OCI-LY1 (cell line): ENCODE data around the gene SLC45A1.

Experiments
- EZH2 ChIP-seq: fragments of 200-600 bp; sonication (generic), shearing (Covaris generic); IDR thresholded peaks from 2 replicates; pipeline ENCODE4 v1.8.0; 2017; ENCODE audit warnings: borderline replicate concordance, mixed run types, mild to moderate bottlenecking, antibody characterized with exemption, low read length, moderate library complexity, mixed read lengths
- TF ChIP-seq, protein P1 (sequence below): fragments of 200-600 bp; sonication (generic), shearing (Covaris generic); IDR thresholded peaks from 2 replicates; pipeline ENCODE4 v1.5.1; 2017; ENCODE audit warnings: mild to moderate bottlenecking, antibody characterized with exemption, low read length, moderate library complexity, mixed read lengths

- TF ChIP-seq, protein P1, sequence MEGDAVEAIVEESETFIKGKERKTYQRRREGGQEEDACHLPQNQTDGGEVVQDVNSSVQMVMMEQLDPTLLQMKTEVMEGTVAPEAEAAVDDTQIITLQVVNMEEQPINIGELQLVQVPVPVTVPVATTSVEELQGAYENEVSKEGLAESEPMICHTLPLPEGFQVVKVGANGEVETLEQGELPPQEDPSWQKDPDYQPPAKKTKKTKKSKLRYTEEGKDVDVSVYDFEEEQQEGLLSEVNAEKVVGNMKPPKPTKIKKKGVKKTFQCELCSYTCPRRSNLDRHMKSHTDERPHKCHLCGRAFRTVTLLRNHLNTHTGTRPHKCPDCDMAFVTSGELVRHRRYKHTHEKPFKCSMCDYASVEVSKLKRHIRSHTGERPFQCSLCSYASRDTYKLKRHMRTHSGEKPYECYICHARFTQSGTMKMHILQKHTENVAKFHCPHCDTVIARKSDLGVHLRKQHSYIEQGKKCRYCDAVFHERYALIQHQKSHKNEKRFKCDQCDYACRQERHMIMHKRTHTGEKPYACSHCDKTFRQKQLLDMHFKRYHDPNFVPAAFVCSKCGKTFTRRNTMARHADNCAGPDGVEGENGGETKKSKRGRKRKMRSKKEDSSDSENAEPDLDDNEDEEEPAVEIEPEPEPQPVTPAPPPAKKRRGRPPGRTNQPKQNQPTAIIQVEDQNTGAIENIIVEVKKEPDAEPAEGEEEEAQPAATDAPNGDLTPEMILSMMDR, result no peak
- no peak for TF ChIP-seq EZH2
Observed at GRCh38 chr1:8370046-8370881, 52.4 kb downstream of the SLC45A1 start.
